ENCODE measurements around the gene DPF3. TPM values are rescaled to one million over a fixed set of nuclear protein-coding genes. Genes with fewer than 3 reads are reported as not detected.

DPF3 gene
- total RNA-seq, 4 donors from 2014 or later: 16.7 to 27.8 (median 20.3) TPM

DNA sequence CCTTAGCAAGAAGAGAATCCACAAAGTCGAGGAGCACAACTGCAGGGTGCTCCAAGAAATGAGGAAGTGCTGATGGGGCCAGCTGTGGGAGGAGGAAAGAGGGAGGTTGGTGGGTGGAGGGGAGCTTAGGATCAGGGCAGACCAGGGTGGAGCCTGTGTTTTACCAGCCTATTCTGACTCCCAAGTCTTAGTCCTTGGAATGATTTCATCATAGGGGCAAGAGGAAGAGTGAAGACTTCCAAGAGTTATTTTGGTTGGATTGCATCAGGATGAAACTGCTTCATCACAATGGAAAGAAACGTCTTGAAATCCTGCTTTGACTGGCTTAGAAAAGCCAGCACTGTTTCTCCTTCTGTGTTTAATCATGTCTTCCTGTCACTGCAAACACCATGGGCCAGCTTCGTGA lies 194.0 kb downstream of the DPF3 start:
- intact Hi-C loops (cut with DNase I; ENCODE audit: low total_unique reads) (no loop called here), in situ Hi-C loops (cut with MboI; ENCODE audit: low sequenced_read_pairs in 4 of 4) (no loop called here)
- Histone ChIP-seq H3K4me1 (peaks cover 31 to 41% of the 10 kb centered on the region in 2 donors), H3K4me3 (no peak overlapping the region), H3K9me3 (no peaks in the 10 kb centered on the region), H3K27ac (peak overlapping the region; percentile 53 to 81 (median 74)), H3K27me3 (no peaks in the 10 kb centered on the region), H3K36me3 (no peaks in the 10 kb centered on the region)
- ATAC-seq (peak; percentile 88 to 91), DNase-seq (peak; percentile 31 to 67)
- no peak for TF ChIP-seq CTCF (IDR thresholded peaks at IDR 0.05 in 4 of 5, conservative IDR thresholded peaks at IDR 0.05 in 1 of 5)

GRCh38 chr14:72699443-72699842 lies 194.5 kb downstream of the DPF3 start:
- no peaks in the 10 kb centered on the region for H3K27me3 ChIP-seq
- TF ChIP-seq CTCF (IDR thresholded peaks at IDR 0.05 in 4 of 5, conservative IDR thresholded peaks at IDR 0.05 in 1 of 5): no peak
- TF ChIP-seq POLR2A (IDR thresholded peaks at IDR 0.05): no peak
- no peaks in the 10 kb centered on the region for H3K36me3 ChIP-seq
- no peaks in the 10 kb centered on the region for H3K9me3 ChIP-seq
- H3K27ac ChIP-seq: peak overlapping the region; percentile 53 to 81 (median 74)
- H3K4me1 ChIP-seq: peaks cover 31 to 39% of the 10 kb centered on the region in 2 donors
- intact Hi-C loops (cut with DNase I; ENCODE audit: low total_unique reads): no loop called here
- in situ Hi-C loops (cut with MboI; ENCODE audit: low sequenced_read_pairs in 4 of 4): no loop called here
- H3K4me3 ChIP-seq: no peak overlapping the region
- DNase-seq (no peak), ATAC-seq (peak in 1 of 2 donors; percentile 6)

DNA sequence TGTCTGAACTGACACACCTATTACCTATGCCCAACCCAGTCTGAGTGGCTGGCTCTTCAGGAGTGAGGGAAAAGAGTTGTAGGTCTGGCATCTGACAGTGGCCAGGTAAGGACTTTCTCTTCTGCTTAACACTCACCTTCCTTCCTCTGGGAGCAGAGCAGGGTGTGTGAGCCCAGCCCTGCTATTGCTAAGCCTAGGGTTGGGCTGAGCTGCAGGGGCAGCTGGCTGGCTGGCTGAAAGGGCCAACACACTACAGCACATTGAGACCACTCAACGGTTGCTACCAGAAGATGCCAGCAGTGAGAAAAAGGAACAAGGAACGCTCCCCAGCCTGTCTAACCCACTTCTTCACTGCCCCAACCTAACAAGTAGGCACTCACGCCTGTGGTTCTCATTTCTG lies 201.2 kb downstream of the DPF3 start:
- H3K27ac ChIP-seq: no peak overlapping the region
- no peak for DNase-seq
- intact Hi-C loops (cut with DNase I; ENCODE audit: low total_unique reads): no loop called here
- H3K4me1 ChIP-seq: no peaks in the 10 kb centered on the region
- H3K4me3 ChIP-seq: no peak overlapping the region
- peaks cover 0 to 12% of the 10 kb centered on the region in 2 donors for H3K36me3 ChIP-seq
- ATAC-seq: no peak
- in situ Hi-C loops (cut with MboI; ENCODE audit: low sequenced_read_pairs in 4 of 4): no loop called here
- no peaks in the 10 kb centered on the region for H3K27me3 ChIP-seq
- TF ChIP-seq POLR2A (IDR thresholded peaks at IDR 0.05) (no peak), CTCF (IDR thresholded peaks at IDR 0.05 in 4 of 5, conservative IDR thresholded peaks at IDR 0.05 in 1 of 5) (no peak)
- H3K9me3 ChIP-seq: no peaks in the 10 kb centered on the region

DNA sequence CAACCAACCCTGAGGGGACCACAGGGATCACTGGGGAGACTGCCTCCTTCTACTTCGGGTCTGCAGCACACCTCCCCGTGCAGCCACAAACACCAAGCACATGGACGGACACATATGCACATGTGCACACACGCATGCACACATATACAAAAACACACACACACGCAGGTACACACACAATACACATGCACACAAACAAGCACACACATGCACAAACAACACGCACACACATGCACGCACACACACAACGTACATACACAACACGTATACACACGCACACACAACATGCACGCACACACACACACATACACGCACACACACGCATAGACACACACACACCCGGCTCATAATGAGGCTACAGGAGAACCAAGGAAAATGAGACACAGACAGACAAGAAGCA lies 203.6 kb downstream of the DPF3 start:
- Histone ChIP-seq H3K4me3 (no peak overlapping the region), H3K9me3 (no peaks in the 10 kb centered on the region), H3K27ac (no peak overlapping the region), H3K27me3 (no peaks in the 10 kb centered on the region), H3K36me3 (peaks cover 0 to 20% of the 10 kb centered on the region in 2 donors), H3K4me1 (peaks cover 0 to 12% of the 10 kb centered on the region in 2 donors)
- ATAC-seq (no peak), DNase-seq (no peak)
- TF ChIP-seq POLR2A (IDR thresholded peaks at IDR 0.05) (no peak), CTCF (IDR thresholded peaks at IDR 0.05 in 4 of 5, conservative IDR thresholded peaks at IDR 0.05 in 1 of 5) (no peak)
- intact Hi-C loops (cut with DNase I; ENCODE audit: low total_unique reads): no loop called here
- in situ Hi-C loops (cut with MboI; ENCODE audit: low sequenced_read_pairs in 4 of 4): no loop called here

- ATAC-seq (no peak), DNase-seq (no peak)
- intact Hi-C loops (cut with DNase I; ENCODE audit: low total_unique reads): no loop called here
- Histone ChIP-seq H3K9me3 (no peaks in the 10 kb centered on the region), H3K4me3 (no peak overlapping the region), H3K27me3 (no peaks in the 10 kb centered on the region), H3K4me1 (peaks cover 0 to 12% of the 10 kb centered on the region in 2 donors), H3K36me3 (peaks cover 0 to 20% of the 10 kb centered on the region in 2 donors), H3K27ac (no peak overlapping the region)
- in situ Hi-C loops (cut with MboI; ENCODE audit: low sequenced_read_pairs in 4 of 4): no loop called here
- TF ChIP-seq POLR2A (IDR thresholded peaks at IDR 0.05) (no peak), CTCF (IDR thresholded peaks at IDR 0.05 in 4 of 5, conservative IDR thresholded peaks at IDR 0.05 in 1 of 5) (no peak)
Measured at GRCh38 chr14:72688990-72689671, 204.8 kb downstream of the DPF3 start.

All from gastrocnemius medialis (tissue), 4 donors.